ENCODE data around the gene TIGD6. TPM values are rescaled to one million over a fixed set of nuclear protein-coding genes. Genes with fewer than 3 reads are reported as not detected.

Gene TIGD6
- total and polyA plus RNA-seq, 9 of the 15 experiments (the other 6 are each of a cell fraction or from before 2014, with no cell fraction given): 1.8 to 6.3 (median 3.9) TPM

- DNase-seq (ENCODE audit: extremely low read depth in 1 of 4, low spot score in 3 of 4): no peak
Measured at GRCh38 chr5:150015415-150015814, 15.0 kb upstream of the TIGD6 start.

More at GRCh38 chr5:150015415-150015814, 15.0 kb upstream of the TIGD6 start:
- TF ChIP-seq TRIM28 (IDR thresholded peaks at IDR 0.05): no peak
- TF ChIP-seq JUN (IDR thresholded peaks at IDR 0.05; ENCODE audit: borderline replicate concordance, low read depth, low read length): no peak
- TF ChIP-seq JUN (CRISPR knock-in tag; IDR thresholded peaks at IDR 0.05; ENCODE audit: borderline replicate concordance): no peak
- no peak for TF ChIP-seq HMGN3 (IDR thresholded peaks at IDR 0.05; ENCODE audit: borderline replicate concordance, extremely low read depth, insufficient read length, low read depth, low read length)
- no peak for TF ChIP-seq CBFA2T3 (IDR thresholded peaks at IDR 0.05)
- TF ChIP-seq, protein P1, sequence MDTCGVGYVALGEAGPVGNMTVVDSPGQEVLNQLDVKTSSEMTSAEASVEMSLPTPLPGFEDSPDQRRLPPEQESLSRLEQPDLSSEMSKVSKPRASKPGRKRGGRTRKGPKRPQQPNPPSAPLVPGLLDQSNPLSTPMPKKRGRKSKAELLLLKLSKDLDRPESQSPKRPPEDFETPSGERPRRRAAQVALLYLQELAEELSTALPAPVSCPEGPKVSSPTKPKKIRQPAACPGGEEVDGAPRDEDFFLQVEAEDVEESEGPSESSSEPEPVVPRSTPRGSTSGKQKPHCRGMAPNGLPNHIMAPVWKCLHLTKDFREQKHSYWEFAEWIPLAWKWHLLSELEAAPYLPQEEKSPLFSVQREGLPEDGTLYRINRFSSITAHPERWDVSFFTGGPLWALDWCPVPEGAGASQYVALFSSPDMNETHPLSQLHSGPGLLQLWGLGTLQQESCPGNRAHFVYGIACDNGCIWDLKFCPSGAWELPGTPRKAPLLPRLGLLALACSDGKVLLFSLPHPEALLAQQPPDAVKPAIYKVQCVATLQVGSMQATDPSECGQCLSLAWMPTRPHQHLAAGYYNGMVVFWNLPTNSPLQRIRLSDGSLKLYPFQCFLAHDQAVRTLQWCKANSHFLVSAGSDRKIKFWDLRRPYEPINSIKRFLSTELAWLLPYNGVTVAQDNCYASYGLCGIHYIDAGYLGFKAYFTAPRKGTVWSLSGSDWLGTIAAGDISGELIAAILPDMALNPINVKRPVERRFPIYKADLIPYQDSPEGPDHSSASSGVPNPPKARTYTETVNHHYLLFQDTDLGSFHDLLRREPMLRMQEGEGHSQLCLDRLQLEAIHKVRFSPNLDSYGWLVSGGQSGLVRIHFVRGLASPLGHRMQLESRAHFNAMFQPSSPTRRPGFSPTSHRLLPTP (IDR thresholded peaks at IDR 0.05; ENCODE audit: borderline replicate concordance, extremely low read depth, insufficient read length): no peak
- no peak for TF ChIP-seq RBM34 (IDR thresholded peaks at IDR 0.05; ENCODE audit: borderline replicate concordance, insufficient read depth, low read length)
- no peak for TF ChIP-seq ARID1B (IDR thresholded peaks at IDR 0.05)
- TF ChIP-seq ZBTB1 (CRISPR knock-in tag; IDR thresholded peaks at IDR 0.05; ENCODE audit: borderline replicate concordance, low read depth): no peak
- no peak for TF ChIP-seq NR2C1 (IDR thresholded peaks at IDR 0.05)
- no peak for TF ChIP-seq NR2C1 (tag; IDR thresholded peaks at IDR 0.05)
- ChIA-PET POLR2A (interaction anchor here (0.8 to 0.9 kb wide), 2 partner anchors 11 to 14 kb away, joined by 4 to 5 read pairs; no protein-coding TSS in a partner anchor), CTCF (ENCODE audit: low intra/inter-chr PET ratio) (no interaction called here)
- in situ Hi-C loops (cut with MboI): no loop called here
- no peak for FAIRE-seq
- no peaks in the 10 kb centered on the region for H3K9me1 ChIP-seq (ENCODE audit: control insufficient read depth, insufficient read depth, low read length)
- no peak overlapping the region for H3K4me2 ChIP-seq (ENCODE audit: insufficient read depth, low read length)
- H3K4me3 ChIP-seq: no peak overlapping the region
- BruUV-seq (replicated peaks): no TSS peak
- H4K20me1 ChIP-seq (replicated peaks; ENCODE audit: control insufficient read depth, insufficient read depth, low read length): peaks cover 5% of the 10 kb centered on the region; the same call in 1 of the 2 replicates
- no peak for ATAC-seq
- H3K27me3 ChIP-seq (ENCODE audit: control insufficient read depth in 2 of 2, insufficient read depth in 2 of 2, low read length in 2 of 2): no peaks in the 10 kb centered on the region
- H3K9ac ChIP-seq (ENCODE audit: insufficient read depth in 1 of 2, low read depth in 2 of 2, low read length in 2 of 2): no peak overlapping the region
- H3K9me3 ChIP-seq (replicated peaks; ENCODE audit: control insufficient read depth, insufficient read depth, low read depth, low read length): no peaks in the 10 kb centered on the region; the same call in 1 of the 2 replicates
- H3K36me3 ChIP-seq (ENCODE audit: control insufficient read depth, insufficient read depth, low read length): peaks cover 99% of the 10 kb centered on the region
- H3K4me1 ChIP-seq (replicated peaks in 1 of 2; ENCODE audit: control insufficient read depth in 2 of 2, insufficient read depth in 2 of 2, low read length in 2 of 2): peaks cover 2 to 9% of the 10 kb centered on the region in 2 experiments; a peak in 2 of 5 replicates
- no peak overlapping the region for H3K27ac ChIP-seq (ENCODE audit: extremely low read depth, low read depth, low read length)
- intact Hi-C loops (cut with micrococcal nuclease): no loop called here
- 96% methylated on average over 3 of the region's 3 CpGs for WGBS (ENCODE audit: insufficient coverage, low coverage, missing lambda C conversion rate)
- no peak overlapping the region for H2AFZ ChIP-seq (ENCODE audit: low read depth, low read length)
- 0 out of 3 replicates have a peak, but pooled peaks cover 6% of the 10 kb centered on the region for H3K79me2 ChIP-seq (ENCODE audit: control insufficient read depth, insufficient read depth, low read length)
